ENCODE data around the gene MRPL24. TPM values are rescaled to one million over a fixed set of nuclear protein-coding genes. Genes with fewer than 3 reads are reported as not detected.
"Not testable (repeated sequence)": the region's sequence is repeated elsewhere in the genome, so short reads cannot be mapped to it uniquely, and the experiment has no call there.

The MRPL24 gene
- total RNA-seq, 1 donor from 2014 or later, result 35.0 TPM

DNA sequence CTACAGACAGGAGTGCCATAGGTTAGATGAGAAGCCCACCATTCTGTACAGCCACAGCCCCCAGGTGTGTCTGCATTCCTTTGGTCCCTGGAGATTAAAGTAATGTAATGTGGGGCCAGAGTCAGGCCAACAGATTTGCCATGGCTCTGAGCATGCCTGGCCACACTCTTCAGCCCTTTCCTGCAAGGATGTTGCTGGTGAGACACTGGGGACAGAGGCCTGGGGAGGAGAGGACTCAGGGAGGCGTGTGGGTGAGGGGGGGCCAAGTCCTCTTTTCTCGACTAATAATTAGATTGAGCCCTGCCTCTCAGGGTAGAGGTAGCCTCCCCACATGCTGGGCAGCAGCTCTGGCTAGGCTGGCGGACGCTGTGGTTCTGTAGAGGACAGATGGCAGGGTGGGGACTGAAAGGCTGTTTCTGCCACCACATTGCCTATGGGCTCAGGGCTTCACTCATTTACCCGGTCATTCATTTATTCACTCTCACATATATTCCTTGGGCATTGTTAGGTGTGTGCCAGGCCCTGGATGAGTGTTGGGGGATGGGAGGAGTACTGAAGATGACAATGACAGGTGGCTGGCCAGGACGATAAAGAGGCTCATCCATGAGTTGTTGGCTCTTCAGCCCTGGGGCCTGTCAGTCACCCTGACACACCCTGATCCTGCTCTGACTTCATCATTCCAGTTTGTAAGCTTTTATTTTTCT lies 19.4 kb upstream of the MRPL24 start:
- peak; percentile 40 for DNase-seq

DNA sequence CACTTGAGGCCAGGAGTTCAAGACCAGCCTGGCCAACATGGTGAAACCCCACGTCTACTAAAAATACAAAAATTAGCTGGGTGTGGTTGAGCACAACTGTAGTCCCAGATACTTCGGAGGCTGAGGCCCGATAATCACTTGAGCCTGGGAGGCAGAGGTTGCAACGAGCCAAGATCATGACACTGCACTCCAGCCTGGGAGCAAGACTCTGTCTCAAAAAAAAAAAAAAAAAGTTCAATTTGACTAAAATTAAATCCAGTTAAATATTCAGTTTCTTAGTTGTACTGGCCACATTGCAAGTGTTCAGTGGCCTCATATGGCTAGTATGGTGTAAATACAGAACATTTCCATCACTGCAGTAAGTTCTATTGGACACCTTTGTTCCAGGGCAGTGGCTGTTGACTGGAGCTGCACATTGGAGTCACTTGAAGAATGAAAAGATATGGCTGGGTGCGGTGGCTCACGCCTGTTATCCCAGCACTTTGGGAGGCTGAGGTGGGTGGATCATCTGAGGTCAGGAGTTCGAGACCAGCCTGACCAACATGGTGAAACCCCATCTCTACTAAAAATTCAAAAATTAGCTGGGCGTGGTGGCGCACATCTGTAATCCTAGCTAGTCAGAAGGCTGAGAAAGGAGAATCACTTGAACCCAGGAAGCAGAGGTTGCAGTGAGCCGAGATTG lies 16.8 kb upstream of the MRPL24 start:
- not testable (repeated sequence) for DNase-seq

DNA sequence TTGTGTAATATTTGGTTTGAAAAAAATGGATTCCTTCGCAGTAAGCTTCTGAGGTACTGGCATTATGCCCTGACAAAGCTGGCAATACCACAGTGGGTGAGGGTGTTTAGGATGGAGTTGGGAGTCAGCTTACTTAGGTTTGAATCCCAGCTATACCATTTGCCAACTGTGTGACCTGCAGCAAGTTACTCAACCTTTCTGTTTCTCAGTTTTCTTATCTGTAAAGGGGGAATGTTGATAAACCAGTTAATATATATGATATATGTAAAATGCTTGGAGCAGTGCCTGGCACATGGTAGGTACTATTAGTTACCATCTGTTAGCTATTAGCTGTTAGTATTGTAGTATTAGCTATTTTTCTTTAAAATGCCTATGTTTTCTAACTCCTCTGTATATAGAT lies 15.5 kb upstream of the MRPL24 start:
- DNase-seq, result no peak

DNA sequence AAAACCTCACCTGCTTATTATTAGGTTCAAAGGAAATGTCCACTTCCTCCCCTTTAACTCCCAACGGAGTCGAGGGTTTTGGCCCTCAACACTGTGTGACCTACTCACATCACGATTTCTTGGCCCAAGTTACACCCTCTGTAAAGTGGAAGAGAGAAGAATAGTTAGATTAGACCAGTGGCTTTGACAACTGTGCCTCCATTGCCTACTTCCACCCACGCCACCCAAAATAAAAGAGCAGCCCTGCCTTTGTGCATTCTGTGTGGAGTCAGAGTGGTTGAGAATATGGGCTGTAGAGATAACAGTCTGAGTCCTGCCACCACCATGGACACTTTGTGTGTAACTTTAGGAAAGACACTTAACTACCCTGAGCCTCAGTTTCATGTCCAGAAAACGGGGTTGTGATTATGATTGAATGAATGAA lies 14.7 kb upstream of the MRPL24 start:
- DNase-seq, result no peak

DNA sequence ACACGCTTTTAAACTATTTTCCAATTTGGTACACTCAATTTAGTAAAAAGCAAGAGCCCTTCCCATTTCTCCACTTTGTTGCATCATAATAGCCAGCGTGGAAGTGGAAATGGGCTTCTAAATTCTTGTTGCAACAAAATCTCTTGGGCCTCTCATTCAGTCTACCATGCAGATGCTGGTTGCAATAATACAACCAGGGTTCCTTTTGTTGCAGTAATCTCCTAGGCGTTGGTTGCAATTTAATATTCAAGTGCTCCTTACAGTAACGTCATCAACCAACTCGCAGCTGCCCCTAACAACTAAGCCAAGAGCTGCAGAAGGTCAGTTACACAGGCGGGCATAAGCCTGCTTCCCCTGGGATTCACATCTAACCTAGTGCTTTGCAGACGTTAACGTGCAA lies 13.3 kb upstream of the MRPL24 start:
- peak; percentile 78 for DNase-seq

DNA sequence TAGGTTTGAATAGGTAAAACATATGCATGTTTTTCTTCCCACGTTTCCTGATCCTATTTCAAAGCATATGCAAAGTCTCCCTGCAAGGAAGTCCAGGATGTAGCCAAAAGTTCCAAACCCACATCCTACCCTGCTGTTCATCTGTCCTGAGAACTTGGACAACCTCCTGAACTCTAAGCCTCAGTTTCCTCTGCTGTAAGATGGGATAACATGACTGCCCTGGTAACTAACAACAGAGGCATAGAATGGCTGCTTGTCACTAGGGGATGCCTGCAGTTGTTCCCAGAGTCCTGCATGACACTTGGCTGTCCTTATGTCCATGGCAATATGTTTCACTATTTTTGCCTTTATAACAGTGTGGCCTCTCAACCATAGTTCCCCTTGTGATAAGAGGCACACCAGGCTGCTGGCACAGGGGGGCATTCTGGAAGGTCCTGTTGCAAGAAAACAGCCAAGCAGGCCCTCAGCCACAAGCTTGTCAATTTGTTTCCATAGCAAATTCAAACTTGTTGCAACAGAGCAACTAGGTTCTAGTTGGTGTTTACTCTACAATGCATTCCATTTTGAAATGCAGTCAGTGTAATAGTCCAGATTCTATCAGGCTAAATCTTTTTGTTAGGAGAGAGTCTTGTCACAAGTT lies 12.1 kb upstream of the MRPL24 start:
- DNase-seq, result no peak

DNA sequence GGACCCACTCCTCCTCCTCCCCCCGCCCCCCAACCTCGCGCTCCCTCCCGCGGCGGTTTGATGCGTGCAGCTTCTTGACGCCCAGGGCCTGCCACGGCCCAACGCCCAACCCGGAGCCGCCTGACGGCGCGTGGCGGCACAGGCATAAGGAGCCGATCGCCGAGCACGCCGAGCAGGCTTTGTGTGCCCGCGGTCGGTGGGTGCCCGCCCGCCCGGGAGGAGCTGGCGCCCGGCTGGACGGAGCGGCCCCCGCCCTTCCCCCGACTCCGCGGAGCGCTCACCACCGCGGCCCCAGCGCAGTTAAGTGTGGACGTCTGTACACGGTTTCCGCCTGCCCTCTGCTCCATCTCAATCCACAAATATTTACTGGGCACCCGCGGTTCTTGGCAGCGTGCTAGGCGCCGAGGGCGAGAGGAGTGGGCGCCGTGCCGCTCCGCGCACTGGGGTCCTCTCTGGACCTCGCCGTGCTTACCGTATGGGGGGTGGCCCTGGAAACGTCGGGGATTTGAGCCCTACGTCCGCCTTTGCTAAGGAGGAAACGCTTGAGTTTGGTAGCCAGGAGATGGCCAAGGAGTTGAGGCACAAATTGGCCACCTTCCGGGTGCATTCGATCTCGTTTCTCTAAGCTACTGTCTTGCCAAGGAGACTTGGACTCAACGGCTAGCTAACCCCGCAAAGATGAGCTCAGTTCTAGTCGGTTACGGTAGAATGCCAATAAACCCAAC lies 11.0 kb upstream of the MRPL24 start:
- peak; percentile 99 for DNase-seq

DNA sequence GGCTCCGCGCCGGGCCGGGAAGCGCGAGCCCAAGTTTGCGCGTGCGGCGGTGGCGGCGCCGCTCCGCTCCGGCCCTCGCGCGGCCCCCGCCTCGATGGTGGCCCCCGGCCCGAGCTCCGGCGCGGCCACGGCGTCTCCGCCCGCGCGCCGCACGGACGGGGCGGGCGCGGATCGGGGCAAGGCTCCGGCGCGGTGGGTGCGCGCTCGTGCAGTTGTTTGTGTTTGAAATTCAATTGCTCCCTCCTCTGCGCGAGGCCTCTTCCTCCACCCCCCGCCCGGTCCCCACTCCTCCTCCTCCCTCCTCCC lies 10.5 kb upstream of the MRPL24 start, which contains the start of gene HDGF:
Gene HDGF, minus strand, starts transcription at position 225 of the 306 bp plus-strand sequence. CDS start 246 bp downstream, outside the sequence.
- DNase-seq, result no peak

DNA sequence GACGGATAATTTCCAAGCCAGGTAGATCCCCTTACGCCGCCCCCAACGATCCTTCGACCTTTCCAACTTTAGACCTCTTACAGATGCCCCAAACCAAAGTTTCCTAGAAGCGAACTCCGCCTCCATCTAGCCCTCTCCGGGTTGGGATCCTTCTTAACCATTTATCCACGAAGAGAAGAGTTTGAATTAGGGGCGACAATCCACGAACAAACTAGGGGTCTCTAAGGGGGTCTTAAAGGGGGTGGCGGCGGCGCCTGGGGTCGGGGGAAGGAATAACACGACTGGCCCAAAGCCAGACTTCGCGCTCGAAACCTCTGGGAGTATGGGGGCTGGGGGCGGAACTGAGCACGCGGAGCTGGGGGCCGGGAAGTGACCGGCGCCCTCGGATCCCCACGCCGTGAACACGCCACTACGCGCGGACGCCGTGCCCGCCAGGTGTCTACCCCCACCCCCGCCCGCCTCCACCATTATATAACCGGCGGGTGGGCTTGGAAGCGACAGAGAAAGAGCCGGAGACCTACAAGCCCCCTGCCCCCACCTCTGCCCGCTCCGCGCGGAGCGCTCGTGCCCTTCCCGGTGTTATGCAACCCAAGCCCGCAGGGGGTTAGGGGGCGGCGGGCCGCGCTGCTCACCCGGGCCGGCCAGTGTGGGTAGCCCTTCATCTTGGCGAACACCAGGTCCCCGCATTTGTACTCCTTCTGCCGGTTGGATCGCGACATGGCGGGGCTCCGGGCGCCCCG lies 10.0 kb upstream of the MRPL24 start:
- peak; percentile 66 for DNase-seq

DNA sequence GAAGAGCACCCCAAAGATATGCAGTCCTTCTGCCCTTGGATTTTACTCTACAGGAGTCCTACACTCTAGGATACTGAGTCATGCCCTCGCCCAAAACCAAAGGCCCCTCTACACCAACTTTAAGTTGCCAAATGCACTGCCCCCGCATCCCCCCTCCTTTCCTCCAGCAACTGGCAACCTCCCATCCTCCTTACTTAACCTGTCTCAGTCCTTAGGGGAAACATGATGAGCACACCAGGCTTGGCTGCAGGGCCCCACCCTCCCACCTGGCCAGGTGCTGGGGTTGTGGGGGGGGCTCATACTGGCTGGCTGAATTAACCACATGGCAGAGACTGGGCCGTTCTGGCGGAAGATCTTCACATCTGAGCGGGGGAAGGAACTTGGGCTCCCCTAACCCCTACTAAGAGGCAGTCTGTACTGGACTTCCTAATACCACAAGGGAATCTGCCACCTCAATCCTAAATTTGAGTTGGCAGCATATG lies 9.3 kb upstream of the MRPL24 start:
- peak; percentile 41 for DNase-seq

DNA sequence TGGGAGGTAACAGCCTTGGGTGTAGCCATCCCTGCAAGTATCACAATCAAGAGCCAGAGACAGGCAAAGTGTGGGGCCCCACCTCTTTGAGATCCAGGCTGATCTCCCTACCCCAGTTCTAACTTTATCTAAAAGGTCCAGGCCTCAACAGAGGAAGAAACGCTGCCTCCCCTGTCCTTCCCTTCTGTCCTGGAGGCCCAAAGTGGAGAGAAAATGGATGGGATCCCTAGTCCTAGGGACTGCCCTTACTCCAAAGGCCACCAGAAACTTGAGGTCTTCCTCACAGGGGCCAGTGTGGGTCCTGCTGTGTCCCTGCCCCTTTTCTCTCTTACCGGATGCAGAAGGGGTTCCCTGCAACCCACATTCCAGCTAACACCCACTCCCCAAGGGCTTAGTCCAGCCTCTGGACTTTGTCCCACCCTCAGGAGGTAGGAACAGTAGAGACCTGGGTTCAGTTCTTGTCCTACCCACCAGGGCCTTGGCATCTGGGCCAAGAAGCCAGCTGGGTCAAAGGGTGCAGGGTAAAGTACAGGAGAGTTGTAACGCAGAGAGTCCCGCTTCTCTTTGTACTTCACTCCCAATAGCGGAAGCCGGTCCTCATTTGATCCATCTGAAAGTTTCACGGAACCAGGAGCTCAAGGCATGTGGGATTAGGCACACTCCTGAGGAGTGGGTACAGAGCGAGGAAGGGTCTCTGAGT lies 8.7 kb upstream of the MRPL24 start:
- no peak for DNase-seq

DNA sequence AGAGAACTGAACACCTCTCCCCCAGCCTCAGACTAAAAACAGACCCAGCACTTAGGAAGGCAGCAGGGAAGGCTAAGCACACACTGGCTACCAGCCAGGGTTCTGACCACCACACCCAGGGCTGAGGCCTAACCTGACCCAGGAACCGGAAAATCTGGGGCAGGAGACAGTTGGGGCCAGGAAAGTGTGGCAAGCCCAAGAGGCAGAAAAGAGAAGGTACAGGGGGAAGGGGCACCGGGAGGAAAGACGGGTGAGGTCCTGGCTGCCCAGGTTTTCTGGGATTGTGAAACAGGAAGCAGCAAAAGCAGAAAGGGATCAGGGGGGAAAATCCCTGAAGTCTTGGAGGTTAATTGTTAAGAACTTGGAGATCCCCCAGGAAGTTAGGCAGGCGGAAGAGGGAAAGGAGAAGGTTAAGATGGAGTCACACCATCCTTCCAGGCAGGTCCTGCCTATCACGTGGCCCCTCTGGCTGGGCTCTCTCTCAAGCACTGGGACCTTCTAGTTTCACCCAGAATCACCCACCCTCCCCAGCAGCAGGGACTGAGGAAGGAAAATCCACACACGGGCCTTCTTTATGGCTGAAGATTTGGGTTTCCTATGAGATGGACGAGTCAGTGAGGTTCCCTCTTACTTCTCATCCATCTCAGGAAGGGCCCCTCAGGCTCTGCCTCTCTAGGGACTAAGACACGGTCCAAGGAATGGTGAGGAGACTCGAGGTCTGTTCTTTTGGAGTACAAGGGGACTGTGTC lies 8.0 kb upstream of the MRPL24 start:
- DNase-seq, result peak; percentile 71

DNA sequence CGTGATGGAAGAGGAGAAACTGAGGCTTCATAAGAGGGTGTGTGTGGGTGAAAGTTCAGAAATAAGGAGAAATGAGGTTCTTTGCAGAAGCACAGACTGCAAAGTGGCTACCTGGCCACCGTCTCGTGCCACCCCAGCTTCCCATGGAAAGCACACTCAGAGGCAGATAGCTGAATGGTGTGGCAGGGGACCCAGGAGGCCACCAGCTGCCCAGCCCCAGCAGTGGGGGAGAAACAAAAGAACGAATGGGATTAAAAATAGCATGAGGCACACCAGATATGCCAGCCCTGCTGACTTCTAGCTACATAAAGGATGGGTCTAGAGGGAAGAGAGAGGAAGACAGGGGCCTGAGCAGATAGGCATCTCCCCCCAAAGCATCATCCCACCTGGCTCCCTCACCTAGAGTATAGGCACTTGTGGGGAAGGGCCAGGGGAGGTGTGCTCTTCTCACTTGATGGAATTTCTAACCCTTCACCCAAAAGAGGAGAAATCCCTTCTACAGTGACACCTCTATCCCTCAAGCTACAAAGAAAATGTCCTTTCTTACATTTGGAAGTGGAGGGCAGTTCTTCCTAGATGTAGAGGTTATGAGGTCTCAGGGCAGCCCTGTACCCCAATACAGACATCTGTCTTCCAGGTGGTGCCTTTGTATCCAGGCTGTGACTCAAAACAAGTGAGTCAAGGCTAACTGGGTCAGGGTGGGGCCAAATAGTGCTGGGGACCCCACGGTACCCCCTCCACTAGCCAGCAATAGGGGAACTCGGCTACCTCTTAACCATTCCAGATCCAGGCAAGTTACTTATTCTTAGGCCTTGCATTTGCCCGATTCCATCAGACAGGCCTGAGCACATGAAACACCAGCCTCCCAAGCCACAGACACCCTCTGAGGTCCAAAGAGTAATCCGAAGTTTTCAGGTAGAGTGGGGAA lies 7.1 kb upstream of the MRPL24 start:
- DNase-seq, result peak; percentile 58

DNA sequence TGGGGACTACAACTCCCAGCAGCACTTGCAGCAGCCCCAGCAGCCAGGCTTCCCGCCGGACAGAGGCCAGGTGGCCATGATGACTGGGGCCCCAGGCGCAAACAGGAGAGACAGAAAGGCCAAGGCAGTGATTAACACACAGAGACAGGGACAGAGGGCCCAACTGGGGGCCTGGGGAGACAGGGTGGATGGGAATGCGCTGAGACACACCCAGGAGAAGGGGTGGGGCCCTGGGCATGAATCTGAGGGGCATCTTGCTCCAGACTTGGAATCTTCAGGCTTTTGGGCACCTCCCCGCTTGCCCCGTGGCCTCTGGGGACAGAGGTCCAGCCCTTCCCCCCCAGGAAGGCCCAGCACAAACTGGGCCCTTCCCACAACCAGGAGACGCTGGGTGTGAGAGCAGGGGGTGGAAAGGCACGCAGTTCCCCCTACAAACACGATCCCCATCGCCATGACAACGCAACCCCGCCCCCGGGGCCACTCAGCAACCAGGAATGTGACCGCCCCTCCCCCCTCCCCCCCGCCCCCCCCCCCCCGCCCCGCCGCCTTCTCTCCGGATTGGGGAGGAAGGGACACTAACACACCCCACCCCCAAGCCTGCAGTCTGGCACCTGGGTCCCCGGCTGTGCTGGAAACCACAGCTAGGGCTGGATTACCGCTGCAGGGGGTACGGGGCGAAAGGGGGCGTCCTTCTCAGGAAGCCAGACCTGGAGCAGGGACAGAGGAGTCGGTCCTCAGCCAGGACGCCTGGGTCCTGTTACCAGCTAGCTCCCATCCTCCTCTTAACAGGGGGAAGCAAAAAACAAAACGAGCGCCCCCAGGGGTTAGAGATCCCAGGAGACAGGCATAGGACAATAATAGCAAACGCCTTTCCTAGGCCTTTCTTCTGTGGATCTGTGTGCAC lies 6.1 kb upstream of the MRPL24 start:
- peak; percentile 97 for DNase-seq

DNA sequence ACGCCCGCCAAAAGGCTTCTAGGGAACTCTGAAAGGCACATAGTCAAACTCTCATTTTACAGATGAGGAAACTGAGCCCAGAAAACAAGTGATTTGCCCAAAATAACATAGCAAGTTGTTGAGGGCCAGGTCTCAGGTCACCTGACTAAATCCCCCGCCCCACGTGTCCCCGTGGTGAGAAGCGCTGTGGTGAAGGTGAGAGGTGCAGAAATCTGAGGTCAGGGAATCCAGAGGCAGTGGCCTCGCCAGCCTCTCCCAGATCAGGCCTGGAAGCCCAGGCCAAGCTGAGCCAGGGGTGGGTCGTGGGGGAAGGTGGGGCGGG lies 5.5 kb upstream of the MRPL24 start:
- no peak for DNase-seq

DNA sequence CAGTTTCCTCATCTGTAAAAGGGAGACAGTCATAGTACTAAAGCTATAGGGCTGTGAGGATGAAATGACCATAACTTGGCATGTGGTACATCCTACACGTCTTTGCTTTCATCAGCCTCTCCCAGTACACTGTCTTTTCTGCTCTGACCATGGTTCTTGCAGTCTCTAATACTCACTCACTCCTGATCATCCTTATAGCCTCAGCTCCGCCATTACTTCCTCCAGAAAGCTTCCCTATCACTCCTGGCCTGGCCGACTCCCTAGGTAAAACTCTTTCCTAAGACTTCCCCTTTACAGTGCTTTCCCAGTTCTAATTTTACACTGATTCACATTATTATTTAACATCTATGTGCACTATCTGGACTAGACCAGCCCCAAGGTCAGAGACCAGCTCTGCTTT lies 5.0 kb upstream of the MRPL24 start:
- DNase-seq, result no peak

DNA sequence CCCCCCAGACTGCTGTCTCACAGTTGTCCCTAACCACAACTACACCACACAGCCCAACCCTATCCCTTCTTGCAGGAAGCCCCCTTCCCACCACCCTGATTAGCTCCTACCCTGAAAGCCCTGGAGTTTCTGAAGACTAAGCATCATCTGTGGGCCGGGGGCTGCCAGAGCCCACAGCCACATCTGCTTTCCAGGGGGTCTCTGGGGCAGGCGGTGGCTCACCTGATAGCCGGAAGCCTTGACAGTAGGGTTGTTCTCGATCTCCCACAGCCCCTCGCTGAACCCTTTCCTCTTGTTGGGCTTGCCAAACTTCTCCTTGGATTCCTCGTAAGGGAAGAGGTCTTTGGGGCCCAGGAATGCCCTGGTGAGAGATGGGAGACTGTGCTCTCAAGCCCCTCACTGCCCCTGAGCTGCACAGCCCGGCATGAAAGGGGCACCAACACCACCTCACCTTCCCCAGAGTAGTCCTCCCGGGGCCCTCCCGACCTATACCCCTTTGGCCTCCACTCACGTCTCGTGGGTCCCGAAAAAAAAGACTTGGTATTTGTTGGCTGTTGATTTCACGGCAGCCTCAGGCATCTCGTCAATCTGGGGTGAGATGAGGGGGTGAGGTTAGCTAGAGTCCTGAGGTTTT lies 4.0 kb upstream of the MRPL24 start:
- DNase-seq, result no peak

DNA sequence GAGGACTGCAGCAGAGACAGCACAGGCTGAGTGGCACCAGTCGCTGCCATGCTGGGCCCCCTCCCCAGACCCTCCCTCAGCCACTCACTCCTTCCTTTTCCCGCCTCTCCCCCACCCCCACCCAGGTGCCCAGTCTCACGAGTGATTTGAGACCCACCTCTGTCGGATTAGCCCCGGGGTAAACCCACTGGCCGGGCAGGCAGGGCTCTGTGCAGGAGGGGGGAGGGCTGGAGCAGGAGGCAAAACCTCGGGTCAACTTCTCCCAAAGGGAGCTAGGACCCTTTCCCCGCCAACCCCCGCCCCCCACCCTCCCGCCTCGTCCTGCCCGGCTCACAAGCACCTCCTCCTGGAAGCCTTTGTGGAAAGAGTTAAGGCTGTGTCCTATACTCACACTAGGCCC lies 3.5 kb upstream of the MRPL24 start:
- DNase-seq, result no peak

Data from tongue (tissue), 2 donors.